Measurements from ENCODE around the gene ZDHHC13.
"Not testable (repeated sequence)": the region's sequence is repeated elsewhere in the genome, so short reads cannot be mapped to it uniquely, and the experiment has no call there.

Gene ZDHHC13

DNA sequence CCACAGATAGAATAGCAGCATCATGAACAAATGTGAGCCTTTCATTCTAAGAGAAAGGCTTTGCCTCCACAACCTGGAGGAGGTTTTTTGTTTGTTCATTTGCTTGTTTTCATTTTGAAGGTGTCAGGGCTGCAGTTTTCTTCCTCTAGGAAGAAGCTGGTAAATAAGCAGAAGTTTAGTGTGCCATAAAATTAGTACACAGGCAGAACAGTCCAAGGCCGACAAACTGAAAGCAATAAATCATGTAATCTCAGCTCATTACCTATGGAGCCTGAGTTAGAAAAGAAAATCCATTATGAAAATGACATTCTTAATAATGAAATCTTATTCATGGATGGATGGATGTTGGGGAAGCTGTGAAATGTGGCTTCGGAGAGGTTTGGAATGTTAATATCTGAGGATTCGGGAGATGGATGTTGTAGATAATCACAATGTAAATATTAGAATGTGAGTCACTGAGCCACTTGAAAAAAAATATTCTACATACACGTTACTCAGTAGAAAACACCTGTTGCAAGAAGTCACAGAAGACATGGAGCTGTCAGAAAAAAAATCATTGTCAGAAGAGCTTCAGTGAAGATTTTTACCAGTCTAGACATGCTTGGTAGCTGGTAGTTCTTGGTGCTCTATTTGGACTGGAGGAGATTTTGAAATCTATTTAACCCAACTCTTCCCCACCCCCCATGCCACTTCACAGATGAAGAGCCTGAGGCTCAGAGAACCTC lies 15.0 kb upstream of the ZDHHC13 start:
- FAIRE-seq, result no peak

DNA sequence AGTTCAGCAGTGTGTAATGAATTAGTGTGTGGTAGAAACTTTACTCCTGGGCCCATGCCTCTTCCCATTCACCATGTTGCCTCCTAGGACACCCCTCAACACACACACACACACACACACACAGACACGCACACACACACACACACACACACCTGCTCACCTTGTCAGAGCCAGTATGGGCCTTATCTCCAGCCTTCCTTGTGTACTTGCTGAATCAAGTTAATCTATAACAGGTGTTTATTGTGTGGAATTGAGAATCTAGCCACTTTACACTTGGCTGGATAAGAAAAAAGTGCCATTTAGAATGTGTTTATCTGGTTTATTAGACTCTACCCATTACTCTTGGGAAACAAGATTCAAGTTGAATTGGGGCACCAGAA lies 14.5 kb upstream of the ZDHHC13 start:
- no peak for FAIRE-seq

DNA sequence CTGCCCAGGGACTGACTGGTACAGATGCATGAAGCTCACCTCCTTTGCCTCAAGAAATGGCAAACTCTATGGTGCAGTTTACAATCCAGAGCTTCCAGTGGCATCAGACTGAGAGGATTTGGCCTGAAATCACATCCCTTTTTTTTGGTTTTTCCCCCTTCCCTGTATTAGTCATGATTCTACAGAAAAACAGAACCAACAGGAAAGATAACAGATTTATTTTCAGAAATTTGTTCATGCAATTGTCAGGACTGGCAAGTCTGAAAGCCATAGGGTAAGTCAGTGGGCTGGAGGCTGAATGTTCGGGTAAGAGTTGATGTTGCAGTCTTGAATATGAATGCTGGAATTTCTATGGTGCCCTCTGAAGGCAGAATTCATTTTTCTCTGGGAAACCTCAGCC lies 12.0 kb upstream of the ZDHHC13 start:
- FAIRE-seq, result no peak

DNA sequence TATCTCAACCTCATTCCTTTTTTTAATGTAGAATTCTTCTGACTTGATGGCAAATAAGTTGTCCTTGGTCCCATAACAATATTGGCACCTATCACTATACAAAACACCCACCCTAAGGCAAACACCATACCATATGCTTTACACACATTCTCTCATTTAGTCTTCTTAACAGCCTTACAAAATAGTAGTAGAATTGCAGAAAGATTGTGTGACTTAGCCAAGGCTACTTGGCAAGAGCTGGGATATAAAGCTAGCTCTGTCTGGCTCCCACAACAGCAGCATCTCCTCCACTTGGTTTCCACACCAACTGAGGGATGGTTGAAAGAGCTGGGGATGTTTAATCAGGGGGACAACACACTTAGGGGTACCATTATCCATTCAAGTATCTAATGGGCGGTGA lies 9.8 kb upstream of the ZDHHC13 start:
- FAIRE-seq, result no peak

DNA sequence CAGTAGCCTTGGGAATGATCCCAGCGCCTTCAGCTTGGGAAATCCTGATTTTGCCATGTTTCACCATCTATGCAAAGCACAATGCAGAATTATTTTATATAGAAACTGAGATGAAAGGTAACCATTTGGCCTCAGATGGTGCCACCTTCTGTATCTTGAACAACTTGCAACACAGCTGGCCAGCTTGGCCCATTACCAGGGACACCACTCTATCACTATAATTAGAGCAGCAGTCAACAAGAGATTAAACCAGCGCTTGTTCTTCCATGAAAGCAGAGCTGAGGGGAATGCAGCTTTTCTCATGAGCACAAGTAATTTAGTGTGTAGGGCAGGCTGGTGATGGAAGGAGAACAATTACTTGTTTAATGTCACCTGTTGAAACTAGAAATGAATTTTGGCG lies 6.7 kb upstream of the ZDHHC13 start:
- no peak for FAIRE-seq

DNA sequence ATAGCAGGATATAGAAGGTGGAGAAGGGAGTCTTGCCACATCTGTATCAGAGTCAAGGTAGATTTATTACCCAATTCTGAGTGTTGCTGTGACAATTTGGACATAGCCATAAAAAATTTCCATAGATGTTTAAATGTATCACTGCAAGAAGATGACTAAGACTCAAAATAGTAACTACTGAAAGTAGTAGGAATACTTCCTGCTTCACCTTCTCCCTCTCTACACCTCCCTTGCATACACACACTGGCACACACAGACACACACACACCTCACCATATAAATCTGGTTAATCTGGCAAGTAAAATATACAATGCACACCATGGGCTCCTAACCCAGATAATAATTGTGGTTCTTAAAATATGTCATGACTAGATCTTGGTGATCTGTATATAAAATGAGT lies 5.2 kb upstream of the ZDHHC13 start:
- FAIRE-seq, result no peak

DNA sequence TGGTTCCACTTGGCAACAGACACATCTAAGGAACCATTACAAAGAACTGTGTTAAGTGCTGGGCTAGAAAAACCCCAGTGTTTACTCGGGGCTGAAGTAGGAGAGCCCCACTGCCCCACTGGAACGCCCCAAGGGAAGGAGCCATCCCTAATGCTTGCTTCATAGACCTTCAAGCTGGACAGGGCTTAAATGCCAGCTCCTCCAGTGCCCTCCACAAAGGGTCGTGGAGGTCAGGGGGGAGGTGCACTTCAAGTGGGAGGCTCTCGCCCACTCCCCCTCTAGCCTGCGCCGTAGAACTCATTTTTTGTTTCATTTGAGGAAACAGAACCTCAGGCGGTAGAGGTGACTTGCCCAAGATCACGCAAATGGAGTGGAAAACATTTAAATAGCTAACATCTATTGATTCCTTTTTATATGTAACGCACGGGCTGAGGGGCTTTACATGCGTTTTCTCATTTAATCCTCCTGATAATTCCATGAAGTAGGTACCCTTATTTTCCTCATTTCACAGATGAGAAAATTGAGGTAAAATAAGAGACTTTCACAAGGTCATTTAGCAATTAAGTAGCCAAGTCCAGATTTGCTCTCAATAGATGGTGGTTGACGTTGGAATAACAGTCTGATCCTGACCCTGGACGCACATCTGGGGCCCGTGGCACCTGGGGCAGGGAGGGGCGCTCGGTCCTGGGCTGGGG lies 545 bp upstream of the ZDHHC13 start:
- FAIRE-seq, result no peak

DNA sequence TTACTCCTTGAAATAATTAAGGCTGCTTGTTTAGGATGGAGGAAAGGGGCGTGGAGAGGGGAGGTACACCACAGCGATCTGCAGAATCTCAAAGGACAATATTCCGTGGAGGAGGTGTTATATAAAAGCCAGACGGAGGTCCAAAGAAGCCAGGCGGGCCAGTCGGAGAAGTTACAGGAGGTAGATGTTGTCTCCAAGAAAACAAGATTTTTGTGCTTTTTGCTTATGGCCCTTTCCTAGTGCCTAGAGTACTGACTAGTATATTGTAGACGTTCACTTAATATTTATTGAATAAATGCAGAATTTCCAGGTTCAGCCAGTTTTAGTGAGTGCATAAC lies 761 bp downstream of the ZDHHC13 start:
- no peak for FAIRE-seq

DNA sequence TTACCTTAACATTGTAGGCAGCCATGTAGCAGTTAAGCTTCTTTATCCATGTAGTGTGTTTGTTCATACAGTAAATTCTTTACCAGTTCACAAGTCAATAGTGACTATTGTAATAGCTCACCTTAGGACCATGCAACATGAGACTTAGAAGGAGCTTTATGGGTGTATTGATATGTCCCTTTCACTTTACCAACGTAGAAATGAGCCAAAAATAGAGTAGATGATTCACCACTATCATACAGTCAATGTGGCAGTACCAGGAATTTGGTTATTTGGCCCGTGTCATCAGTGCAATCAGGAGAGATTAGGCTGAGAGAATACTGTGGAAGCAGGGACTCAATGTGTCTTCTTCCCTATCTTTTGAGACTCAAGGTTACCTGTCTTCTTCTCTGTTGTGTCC lies 4.7 kb downstream of the ZDHHC13 start:
- FAIRE-seq, result no peak

DNA sequence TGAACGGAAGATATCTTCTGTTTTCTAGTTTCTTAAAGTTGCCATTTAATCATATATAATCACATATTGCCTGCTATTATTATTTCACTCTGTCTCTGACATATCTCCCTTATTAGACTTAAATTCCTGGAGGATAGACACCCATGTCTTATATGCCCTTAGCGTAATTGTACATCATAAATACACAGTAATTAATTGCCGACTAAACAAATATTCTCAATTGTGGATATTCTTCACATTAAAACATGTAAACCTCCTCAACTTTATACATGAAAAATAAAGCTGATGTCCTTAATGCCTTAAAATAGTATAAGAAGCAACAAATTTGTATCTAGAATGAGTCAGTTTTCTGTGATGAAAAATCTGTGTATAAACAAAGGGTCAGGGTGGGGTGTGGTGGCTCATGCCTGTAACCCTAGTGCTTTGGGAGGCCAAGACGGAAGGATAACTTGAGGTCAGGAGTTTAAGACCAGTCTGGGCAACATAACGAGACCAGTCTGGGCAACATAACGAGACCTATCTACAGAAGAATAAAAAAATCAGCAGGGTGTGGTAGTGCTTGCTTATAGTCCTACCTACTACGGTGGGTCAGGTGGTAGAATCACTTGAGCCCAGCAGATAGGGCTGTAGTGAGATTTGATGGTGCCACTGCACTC lies 6.1 kb downstream of the ZDHHC13 start:
- FAIRE-seq, result no peak

DNA sequence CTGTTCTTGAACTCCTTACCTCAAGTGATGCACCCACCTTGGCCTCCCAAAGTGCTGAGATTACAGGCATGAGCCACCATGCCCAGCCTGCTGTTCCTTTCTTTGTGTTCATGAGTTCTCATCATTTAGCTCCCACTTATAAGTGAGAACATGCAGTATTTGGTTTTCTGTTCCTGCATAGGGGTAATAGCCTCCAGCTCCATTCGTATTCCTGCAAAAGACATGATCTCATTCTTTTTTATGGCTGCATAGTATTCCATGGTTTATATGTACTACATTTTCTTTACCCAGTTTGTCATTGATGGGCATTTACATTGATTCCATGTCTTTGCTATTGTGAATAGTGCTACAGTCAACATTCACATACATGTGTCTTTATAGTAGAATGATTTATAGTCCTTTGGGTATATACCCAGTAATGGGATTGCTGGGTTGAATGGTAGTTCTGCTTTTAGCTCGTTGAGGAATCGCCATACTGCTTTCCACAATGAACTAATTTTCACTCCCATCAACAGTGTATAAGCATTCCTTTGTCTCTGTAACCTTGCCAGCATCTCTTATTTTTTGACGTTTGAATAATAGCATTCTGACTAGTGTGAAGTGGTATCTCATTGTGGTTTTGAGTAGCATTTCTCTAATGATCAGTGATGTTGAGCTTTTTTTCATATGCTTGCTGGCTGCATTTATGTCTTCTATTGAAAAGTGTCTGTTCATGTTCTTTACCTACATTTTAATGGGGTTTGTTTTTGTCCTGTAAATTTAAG lies 9.8 kb downstream of the ZDHHC13 start:
- not testable (repeated sequence) for FAIRE-seq

DNA sequence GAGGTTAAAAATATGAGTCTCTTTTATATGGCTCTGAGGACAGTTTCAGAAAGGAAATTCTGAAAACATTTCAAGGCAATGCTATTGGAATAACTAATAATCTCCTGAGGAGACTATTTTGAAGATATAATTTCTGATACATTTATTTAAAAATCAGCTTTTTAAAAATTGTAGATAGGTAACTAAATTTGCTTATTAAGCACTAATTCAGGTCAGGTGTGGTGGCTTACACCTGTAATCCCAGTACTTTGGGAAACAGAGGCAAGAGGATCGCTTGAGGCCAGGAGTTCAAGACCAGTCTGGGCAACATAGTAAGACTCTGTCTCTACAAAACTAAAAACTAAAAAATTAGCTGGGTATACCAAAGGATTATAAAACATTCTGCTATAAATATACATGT lies 17.0 kb downstream of the ZDHHC13 start:
- FAIRE-seq, result no peak

DNA sequence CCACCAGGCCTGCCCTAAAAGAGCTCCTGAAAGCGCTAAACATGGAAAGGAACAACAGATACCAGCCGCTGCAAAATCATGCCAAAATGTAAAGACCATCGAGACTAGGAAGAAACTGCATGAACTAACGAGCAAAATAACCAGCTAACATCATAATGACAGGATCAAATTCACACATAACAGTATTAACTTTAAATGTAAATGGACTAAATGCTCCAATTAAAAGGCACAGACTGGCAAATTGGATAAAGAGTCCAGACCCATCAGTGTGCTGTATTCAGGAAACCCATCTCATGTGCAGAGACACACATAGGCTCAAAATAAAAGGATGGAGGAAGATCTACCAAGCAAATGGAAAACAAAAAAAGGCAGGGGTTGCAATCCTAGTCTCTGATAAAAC lies 19.9 kb downstream of the ZDHHC13 start:
- not testable (repeated sequence) for FAIRE-seq

DNA sequence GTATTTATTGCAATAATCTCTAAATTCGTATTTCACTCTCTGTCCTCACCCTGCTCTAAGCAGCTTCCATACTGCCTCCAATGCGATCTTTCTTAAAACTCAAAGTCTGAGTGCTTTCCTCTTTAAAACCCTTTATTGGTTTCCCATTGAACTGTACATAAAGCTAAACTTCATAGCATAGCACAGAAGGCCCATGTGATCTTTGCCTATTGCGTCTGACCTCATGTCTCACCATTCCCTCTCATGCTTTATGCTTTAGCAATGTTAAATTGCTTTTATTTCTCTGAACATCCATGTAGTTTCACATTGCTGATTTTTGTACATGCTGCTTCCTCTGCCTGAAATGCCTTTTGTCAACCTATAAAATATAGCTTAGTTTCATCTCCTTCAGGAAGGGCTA lies 28.4 kb downstream of the ZDHHC13 start:
- FAIRE-seq, result no peak

DNA sequence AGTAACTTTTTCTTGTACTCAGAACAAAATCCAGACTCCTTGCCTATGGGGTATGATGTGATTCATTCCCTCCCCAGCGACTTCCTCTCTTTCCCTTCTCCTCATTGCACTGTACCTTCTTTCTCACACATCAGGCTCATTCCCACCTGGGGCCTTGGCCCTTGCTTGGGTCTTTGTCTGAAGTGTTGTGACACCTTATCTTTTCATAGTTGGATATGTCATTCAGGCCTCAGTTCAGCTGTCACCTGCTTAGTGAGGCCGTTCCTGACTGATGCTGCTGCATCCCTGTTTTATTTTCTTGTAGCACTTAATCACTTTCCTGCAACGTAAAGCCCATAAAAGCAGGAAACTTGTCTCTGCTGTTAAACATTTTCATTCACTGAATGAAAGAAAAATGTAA lies 39.9 kb downstream of the ZDHHC13 start:
- FAIRE-seq, result no peak

DNA sequence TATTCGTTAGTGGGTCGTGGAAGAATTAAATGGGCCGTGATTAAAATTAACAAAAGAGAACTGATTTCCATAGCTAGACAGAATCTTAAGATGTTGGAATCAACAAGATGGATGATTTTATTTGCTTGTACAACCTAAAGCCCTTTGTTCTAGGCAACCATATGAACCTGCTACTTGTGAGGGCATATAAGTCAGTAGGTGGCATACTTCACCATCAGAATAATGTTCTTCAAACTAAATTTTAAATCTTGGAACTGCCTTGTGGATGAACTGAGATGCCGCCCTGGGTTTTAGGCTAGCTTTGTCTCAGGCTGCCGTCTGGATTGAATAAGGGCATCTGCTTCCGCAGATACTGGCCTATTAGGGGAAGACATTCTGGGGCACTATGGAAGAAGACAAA lies 43.9 kb downstream of the ZDHHC13 start:
- FAIRE-seq, result no peak

DNA sequence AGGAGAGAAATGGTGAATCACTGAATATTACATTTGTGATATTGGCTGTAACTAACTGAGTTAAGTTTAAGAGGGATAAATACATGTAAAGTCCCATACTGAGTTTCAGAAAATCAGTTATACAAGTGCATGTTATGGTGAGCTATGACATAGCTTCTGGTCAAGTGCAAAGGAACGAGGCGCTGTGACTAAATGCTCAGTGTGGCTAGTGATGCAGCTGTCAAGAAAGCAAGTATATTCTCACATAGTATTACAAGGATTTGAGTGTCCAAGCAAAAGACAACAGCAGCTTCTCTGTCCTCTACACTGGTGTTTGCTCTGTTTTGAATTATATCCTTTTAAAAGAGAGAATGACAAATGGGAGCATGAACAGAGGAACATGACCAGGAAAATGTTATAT lies 44.7 kb downstream of the ZDHHC13 start:
- no peak for FAIRE-seq

DNA sequence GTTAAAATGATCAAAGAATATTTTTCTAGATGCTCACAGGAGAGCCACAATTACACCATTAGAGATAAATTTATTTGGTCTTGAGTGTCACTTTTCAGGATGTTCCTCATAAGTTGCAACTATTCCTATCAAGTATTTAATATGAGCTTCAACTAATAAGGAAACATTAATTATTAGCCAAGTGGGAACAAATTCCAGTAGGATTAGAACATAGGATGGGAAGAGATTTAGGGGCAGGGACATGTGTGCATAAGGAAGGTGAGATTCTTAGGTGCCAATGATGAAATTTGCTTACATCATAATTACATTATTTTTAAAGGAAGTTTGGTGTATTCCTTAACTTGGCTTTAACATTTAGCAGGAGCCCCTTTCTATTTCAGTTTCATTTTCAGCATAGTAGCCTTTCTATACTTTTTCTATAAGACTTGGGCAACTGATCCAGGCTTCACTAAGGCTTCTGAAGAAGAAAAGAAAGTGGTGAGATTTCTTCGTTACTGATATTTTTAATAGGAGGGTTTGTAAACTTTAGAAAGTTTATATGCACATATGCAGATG lies 46.1 kb downstream of the ZDHHC13 start:
- no peak for FAIRE-seq

DNA sequence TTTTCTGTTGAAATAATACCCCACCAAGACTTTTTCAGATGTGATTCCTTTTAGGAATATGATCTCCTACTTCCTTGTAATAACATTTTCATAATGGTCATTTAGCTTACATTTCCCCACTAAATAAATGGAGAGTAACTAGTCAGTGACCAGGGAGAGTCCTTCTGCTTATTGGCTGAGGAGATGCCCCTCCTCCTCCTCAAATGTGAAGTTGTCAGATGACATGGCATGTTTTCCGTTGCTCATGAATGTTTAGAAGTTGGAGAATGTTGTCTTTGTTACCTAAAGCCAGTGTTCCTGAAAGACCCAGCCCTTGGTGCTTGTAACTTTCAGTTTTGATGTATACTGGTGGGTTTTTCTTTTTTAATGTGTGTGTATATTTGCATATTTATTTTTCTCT lies 46.6 kb downstream of the ZDHHC13 start:
- no peak for FAIRE-seq

DNA sequence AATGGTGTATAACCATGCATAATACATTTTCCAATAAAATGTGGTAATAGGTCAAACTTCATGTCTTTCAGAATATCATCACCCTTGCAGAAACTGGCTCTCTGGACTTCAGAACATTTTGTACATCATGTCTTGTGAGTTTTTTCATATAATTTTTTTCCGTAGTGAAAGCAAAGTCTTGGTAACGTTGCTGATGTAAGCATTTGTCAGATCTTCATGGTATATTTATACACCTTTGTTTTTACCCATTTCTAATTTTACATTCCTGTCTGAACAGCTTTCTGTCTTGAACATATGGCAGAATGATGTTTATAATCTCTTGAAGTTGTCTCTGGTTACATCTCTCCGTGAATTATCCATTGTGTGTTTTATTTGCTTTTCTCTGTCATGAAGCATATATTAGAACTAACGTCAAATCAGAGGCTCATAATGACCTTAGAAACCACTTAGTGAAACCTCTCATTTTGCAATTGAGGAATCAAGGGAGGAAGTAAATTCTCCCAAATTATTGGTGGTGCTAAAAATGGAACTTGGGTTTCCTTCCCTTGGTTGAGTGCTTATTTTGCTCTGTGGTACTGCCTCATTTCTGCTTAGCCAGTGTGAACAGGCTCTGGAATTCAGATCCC lies 47.4 kb downstream of the ZDHHC13 start:
- no peak for FAIRE-seq

DNA sequence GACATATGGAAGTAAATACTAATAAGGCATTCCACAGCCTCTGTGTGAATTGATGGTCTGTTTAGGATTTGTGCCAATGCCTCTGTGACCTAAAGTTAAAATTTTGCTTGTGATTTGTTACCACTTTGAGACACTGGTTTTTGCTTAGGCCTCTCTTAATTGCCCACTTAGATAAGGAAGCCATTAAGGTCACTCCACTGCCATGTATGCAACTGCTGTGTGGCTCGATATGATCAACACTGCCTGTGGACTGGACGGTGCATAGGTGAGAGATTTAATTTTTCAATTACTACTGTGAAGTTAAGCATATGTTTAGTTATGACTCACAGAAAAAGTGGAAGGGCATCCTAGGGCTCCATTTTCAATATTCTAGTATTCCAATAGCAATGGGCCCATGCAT lies 47.9 kb downstream of the ZDHHC13 start:
- FAIRE-seq, result no peak

DNA sequence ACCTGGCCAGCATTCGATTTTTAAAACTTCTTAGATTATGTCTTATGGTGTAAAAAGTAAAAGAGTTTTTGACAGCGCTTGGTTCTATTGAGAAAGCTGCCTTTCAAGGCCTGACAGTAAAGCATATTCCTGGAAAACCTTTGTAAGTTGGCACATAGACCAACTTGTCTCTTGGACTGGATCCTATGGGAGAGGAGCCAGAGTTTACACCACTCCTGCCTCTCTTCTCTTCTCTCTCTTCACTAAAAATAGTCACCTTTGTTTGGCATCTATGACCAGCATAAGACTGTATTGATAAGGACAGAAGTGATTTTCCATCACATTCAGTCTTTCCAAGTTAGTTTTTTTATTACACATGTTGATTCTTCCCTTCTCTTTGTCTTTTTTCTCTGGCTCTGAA lies 51.1 kb downstream of the ZDHHC13 start:
- no peak for FAIRE-seq
